ENCODE data around the gene SLC22A15. TPM values are rescaled to one million over a fixed set of nuclear protein-coding genes. Genes with fewer than 3 reads are reported as not detected.
"Not testable (repeated sequence)": the region's sequence is repeated elsewhere in the genome, so short reads cannot be mapped to it uniquely, and the experiment has no call there.

The SLC22A15 gene
- total RNA-seq, 3 donors from 2014 or later (not counting 1 experiment from before 2014, with no cell fraction given): 6.0 to 9.2 (median 6.3) TPM

DNA sequence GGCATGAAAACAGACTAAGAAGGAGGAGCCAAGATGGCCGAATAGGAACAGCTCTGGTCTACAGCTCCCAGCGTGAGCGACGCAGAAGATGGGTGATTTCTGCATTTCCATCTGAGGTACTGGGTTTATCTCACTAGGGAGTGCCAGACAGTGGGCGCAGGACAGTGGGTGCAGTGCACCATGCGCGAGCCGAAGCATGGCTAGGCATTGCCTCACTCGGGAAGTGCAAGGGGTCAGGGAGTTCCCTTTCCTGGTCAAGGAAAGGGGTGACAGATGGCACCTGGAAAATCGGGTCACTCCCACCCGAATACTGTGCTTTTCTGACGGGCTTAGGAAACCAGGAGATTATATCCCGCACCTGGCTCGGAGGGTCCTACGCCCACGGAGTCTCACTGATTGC is 75.6 kb downstream of the SLC22A15 start:
- ATAC-seq; H3K4me1 Mint-ChIP-seq; H3K27me3 ChIP-seq (ENCODE audit: control insufficient read depth, insufficient read depth, low read length); H3K4me1 ChIP-seq (ENCODE audit: control insufficient read depth, insufficient read depth, low read length); H3K27ac Mint-ChIP-seq; DNase-seq; intact Hi-C loops (cut with micrococcal nuclease); H3K36me3 ChIP-seq (ENCODE audit: control insufficient read depth, insufficient read depth, low read length); H3K9me3 ChIP-seq (ENCODE audit: control insufficient read depth, insufficient read depth, low read length); H3K27ac ChIP-seq (ENCODE audit: low read length); H3K4me3 Mint-ChIP-seq; H3K4me3 ChIP-seq (ENCODE audit: low read length): not testable (repeated sequence)
- Mint-ChIP-seq H3K36me3 (peaks cover 15% of the 10 kb centered on the region), H3K9me3 (peaks cover 7 to 18% of the 10 kb centered on the region in 2 donors), H3K27me3 (ENCODE audit: low read depth in 2 of 2) (peaks cover 0 to 12% of the 10 kb centered on the region in 2 donors)
- WGBS (ENCODE audit: insufficient coverage): 96% methylated on average over 16 of the region's 16 CpGs

GRCh38 chr1:116062201-116062600 is 85.9 kb downstream of the SLC22A15 start:
- Histone ChIP-seq H3K4me3 (ENCODE audit: low read length) (no peak overlapping the region), H3K9me3 (ENCODE audit: control insufficient read depth, insufficient read depth, low read length) (no peaks in the 10 kb centered on the region), H3K4me1 (ENCODE audit: control insufficient read depth, insufficient read depth, low read length) (no peaks in the 10 kb centered on the region), H3K36me3 (ENCODE audit: control insufficient read depth, insufficient read depth, low read length) (peaks cover 11% of the 10 kb centered on the region), H3K27ac (ENCODE audit: low read length) (no peak overlapping the region), H3K27me3 (ENCODE audit: control insufficient read depth, insufficient read depth, low read length) (no peaks in the 10 kb centered on the region)
- peaks cover 4 to 5% of the 10 kb centered on the region in 2 donors for H3K9me3 Mint-ChIP-seq
- no peak for ATAC-seq
- H3K27ac Mint-ChIP-seq: no peak overlapping the region
- no peak overlapping the region for H3K4me3 Mint-ChIP-seq
- no peaks in the 10 kb centered on the region for H3K27me3 Mint-ChIP-seq (ENCODE audit: low read depth in 2 of 2)
- H3K36me3 Mint-ChIP-seq: peaks cover 16% of the 10 kb centered on the region
- H3K4me1 Mint-ChIP-seq: no peaks in the 10 kb centered on the region
- intact Hi-C loops (cut with micrococcal nuclease): no loop called here
- no CpG with 5 or more reads among the region's 1 CpG for WGBS (ENCODE audit: insufficient coverage)
- no peak for DNase-seq
- TF ChIP-seq, protein P1, sequence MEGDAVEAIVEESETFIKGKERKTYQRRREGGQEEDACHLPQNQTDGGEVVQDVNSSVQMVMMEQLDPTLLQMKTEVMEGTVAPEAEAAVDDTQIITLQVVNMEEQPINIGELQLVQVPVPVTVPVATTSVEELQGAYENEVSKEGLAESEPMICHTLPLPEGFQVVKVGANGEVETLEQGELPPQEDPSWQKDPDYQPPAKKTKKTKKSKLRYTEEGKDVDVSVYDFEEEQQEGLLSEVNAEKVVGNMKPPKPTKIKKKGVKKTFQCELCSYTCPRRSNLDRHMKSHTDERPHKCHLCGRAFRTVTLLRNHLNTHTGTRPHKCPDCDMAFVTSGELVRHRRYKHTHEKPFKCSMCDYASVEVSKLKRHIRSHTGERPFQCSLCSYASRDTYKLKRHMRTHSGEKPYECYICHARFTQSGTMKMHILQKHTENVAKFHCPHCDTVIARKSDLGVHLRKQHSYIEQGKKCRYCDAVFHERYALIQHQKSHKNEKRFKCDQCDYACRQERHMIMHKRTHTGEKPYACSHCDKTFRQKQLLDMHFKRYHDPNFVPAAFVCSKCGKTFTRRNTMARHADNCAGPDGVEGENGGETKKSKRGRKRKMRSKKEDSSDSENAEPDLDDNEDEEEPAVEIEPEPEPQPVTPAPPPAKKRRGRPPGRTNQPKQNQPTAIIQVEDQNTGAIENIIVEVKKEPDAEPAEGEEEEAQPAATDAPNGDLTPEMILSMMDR (IDR thresholded peaks at IDR 0.05): no peak

DNA sequence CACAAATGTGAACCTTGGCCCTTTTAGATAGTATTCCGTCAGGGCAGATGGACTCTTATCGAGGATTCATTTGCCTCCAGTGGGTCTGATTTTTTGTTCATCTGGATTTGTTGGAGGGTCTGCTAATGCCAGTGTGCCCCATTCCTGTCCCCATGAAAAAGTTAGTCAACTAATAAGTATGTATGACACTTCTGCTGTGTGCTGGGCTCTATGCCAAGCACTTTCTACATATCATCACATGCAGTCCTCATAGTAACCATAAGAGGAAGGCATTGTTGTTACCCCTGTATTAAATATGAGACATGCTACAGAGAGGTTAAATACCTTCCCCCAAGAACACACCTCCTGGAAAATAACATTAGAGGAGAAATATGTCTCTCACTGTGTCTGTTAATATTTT is 88.3 kb downstream of the SLC22A15 start:
- H3K4me3 Mint-ChIP-seq: no peak overlapping the region
- TF ChIP-seq, protein P1 (IDR thresholded peaks at IDR 0.05): no peak
- H3K4me1 Mint-ChIP-seq: no peaks in the 10 kb centered on the region

DNA sequence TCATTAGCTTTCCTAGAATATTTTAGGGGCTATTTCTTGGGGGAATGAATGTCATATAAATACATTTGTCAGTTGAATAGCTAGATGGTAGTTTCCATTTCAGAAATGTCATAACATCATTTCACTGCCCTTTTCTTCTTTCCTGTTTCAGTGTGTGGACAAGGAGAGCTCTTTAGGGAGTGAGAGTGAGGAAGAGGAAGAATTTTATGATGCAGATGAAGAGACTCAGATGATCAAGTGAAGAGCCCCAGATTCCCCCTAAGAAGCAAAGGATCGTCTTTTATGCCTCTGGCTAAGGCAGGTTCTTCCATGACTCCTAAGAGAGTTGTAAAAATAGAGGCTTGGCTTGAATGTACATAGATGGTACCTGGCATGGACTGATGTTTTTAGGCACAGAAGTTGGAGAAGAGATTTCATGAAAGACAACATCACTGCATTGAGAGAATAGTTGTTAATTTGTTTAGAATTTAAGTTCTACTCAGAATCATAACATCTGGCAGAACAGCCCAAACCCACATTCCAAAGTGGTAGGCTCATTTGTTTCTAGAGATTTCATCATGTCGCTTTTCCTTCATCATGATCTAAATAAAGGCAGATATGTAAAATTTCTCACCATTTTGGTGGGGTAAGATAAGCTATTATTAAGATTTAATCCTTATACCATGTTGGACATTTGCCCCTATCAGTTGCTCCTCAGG is 90.7 kb downstream of the SLC22A15 start:
- H3K36me3 Mint-ChIP-seq: peaks cover 26% of the 10 kb centered on the region
- H3K9me3 ChIP-seq (ENCODE audit: control insufficient read depth, insufficient read depth, low read length): no peaks in the 10 kb centered on the region
- no peak overlapping the region for H3K4me3 ChIP-seq (ENCODE audit: low read length)
- ATAC-seq (no peak), DNase-seq (no peak)
- H3K4me1 Mint-ChIP-seq: no peaks in the 10 kb centered on the region
- H3K4me1 ChIP-seq (ENCODE audit: control insufficient read depth, insufficient read depth, low read length): no peaks in the 10 kb centered on the region
- WGBS (ENCODE audit: insufficient coverage): 95% methylated on average over 1 of the region's 2 CpGs
- intact Hi-C loops (cut with micrococcal nuclease): no loop called here
- H3K27ac Mint-ChIP-seq: no peak overlapping the region
- no peaks in the 10 kb centered on the region for H3K27me3 Mint-ChIP-seq (ENCODE audit: low read depth in 2 of 2)
- H3K27ac ChIP-seq (ENCODE audit: low read length): no peak overlapping the region
- H3K27me3 ChIP-seq (ENCODE audit: control insufficient read depth, insufficient read depth, low read length): no peaks in the 10 kb centered on the region
- H3K9me3 Mint-ChIP-seq: no peaks in the 10 kb centered on the region
- no peak overlapping the region for H3K4me3 Mint-ChIP-seq
- TF ChIP-seq, protein P1 (IDR thresholded peaks at IDR 0.05): no peak
- H3K36me3 ChIP-seq (ENCODE audit: control insufficient read depth, insufficient read depth, low read length): peaks cover 15% of the 10 kb centered on the region

More for the DNA sequence above, 88.3 kb downstream of the SLC22A15 start:
- Histone ChIP-seq H3K4me3 (ENCODE audit: low read length) (no peak overlapping the region), H3K27me3 (ENCODE audit: control insufficient read depth, insufficient read depth, low read length) (no peaks in the 10 kb centered on the region), H3K4me1 (ENCODE audit: control insufficient read depth, insufficient read depth, low read length) (no peaks in the 10 kb centered on the region), H3K27ac (ENCODE audit: low read length) (no peak overlapping the region), H3K36me3 (ENCODE audit: control insufficient read depth, insufficient read depth, low read length) (peaks cover 15% of the 10 kb centered on the region), H3K9me3 (ENCODE audit: control insufficient read depth, insufficient read depth, low read length) (no peaks in the 10 kb centered on the region)
- H3K27me3 Mint-ChIP-seq (ENCODE audit: low read depth in 2 of 2): no peaks in the 10 kb centered on the region
- no peaks in the 10 kb centered on the region for H3K9me3 Mint-ChIP-seq
- H3K36me3 Mint-ChIP-seq: peaks cover 26% of the 10 kb centered on the region
- H3K27ac Mint-ChIP-seq: no peak overlapping the region
- intact Hi-C loops (cut with micrococcal nuclease): no loop called here
- 98% methylated on average over 2 of the region's 2 CpGs for WGBS (ENCODE audit: insufficient coverage)
- ATAC-seq (no peak), DNase-seq (no peak)
